GM06990 (cell line): ENCODE measurements around the gene PODNL1.

ENCODE experiments used
- DNase-seq: peaks from one replicate; pipeline ENCODE4 v3.0.0-alpha.2; 2011; ENCODE audit not compliant: insufficient read length; ENCODE audit errors: extremely low read depth
- H3K27me3 ChIP-seq: replicated peaks from 2 replicates; pipeline ENCODE4 v1.6.0; 2011; ENCODE audit warnings: low read length; ENCODE audit not compliant: control insufficient read depth, insufficient read depth
- H3K36me3 ChIP-seq: 2 replicates; pipeline ENCODE4 v1.5.1; 2011; ENCODE audit warnings: low read length; ENCODE audit not compliant: control insufficient read depth, insufficient read depth
- H3K4me3 ChIP-seq: replicated peaks from 2 replicates; pipeline ENCODE4 v1.5.1; 2011; ENCODE audit warnings: low read depth, mild to moderate bottlenecking, control low read depth, low read length
- CTCF ChIP-seq: IDR thresholded peaks from 2 replicates; pipeline ENCODE4 v1.5.1; 2011; ENCODE audit warnings: low read length, control low read depth, mild to moderate bottlenecking, inconsistent platforms; ENCODE audit not compliant: insufficient read depth, poor library complexity, severe bottlenecking

The PODNL1 gene

GRCh38 chr19:13937479-13938300 lies 527 bp downstream of the PODNL1 start:
- no peak overlapping the region for H3K4me3 ChIP-seq
- DNase-seq = no peak
- H3K27me3 ChIP-seq = no peaks in the 10 kb centered on the region; the same call in 1 of the 2 replicates
- no peaks in the 10 kb centered on the region for H3K36me3 ChIP-seq
- TF ChIP-seq CTCF = no peak

- Histone ChIP-seq H3K4me3 (no peak overlapping the region), H3K36me3 (no peaks in the 10 kb centered on the region), H3K27me3 (no peaks in the 10 kb centered on the region; the same call in 1 of the 2 replicates)
- TF ChIP-seq CTCF = no peak
- DNase-seq = no peak
Measured at GRCh38 chr19:13935765-13936510, 2.3 kb downstream of the PODNL1 start.

GRCh38 chr19:13934785-13935109 lies 3.5 kb downstream of the PODNL1 start:
- DNase-seq = no peak
- H3K36me3 ChIP-seq = no peaks in the 10 kb centered on the region; the same call in 1 of the 2 replicates
- H3K4me3 ChIP-seq = no peak overlapping the region
- H3K27me3 ChIP-seq = no peaks in the 10 kb centered on the region; the same call in 1 of the 2 replicates
- no peak for TF ChIP-seq CTCF

- H3K36me3 ChIP-seq = peaks cover 2% of the 10 kb centered on the region
Measured at GRCh38 chr19:13932911-13933393, 5.3 kb downstream of the PODNL1 start.

GRCh38 chr19:13932149-13932637 lies 6.0 kb downstream of the PODNL1 start:
- DNase-seq = no peak
- no peak overlapping the region for H3K4me3 ChIP-seq
- no peaks in the 10 kb centered on the region; the same call in 1 of the 2 replicates for H3K27me3 ChIP-seq
- TF ChIP-seq CTCF = no peak
- H3K36me3 ChIP-seq = peaks cover 2% of the 10 kb centered on the region

More at GRCh38 chr19:13932911-13933393, 5.3 kb downstream of the PODNL1 start:
- Histone ChIP-seq H3K27me3 (no peaks in the 10 kb centered on the region; the same call in 1 of the 2 replicates), H3K4me3 (no peak overlapping the region)
- no peak for DNase-seq
- TF ChIP-seq CTCF = no peak
